CD4-positive, alpha-beta T cell treated with Interleukin-10 for 1 hour (primary cell): ENCODE measurements around the gene SLC4A2.
A peak's percentile ranks its signal among the peaks of the same experiment; 100 is the strongest.
"Not testable (repeated sequence)": the region's sequence is repeated elsewhere in the genome, so short reads cannot be mapped to it uniquely, and the experiment has no call there.

Source experiments
- DNase-seq: peaks from one replicate; pipeline ENCODE4 v3.0.0-alpha.2; 2020

The SLC4A2 gene

DNA sequence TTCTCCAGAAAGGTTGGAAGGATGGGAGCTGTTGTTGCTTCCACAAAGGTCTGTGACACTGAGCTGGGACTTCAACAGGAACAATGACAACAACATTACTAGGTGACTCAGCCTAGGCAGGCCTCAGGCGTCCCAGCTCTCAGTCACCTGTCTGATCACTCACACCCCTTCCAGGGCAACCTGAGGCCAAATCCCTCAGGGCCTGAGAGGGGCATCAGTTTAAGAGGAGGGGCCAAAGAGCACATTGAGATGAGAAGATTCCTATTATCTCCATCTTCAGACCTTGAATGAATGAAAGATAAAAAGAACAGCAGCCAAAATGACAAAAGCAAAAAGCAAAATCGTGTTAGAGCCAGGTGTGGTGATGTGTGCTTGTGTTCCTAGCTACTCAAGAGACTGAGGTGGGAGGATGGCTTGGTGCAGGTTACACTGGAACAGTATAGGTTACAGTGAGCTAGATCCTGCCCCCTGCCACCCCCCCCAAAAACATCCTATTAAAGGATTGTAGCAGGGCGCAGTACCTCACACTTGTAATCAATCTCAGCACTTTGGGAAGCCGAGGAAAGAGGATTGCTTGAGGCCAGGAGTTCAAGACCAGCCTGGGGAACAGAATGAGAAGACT, 34.8 kb upstream of the SLC4A2 start, which contains the start of gene ATG9B:
Gene ATG9B, minus strand, starts transcription at position 60 of the 622 bp plus-strand sequence. CDS start 71 bp downstream, outside the sequence.
- no peak for DNase-seq

DNA sequence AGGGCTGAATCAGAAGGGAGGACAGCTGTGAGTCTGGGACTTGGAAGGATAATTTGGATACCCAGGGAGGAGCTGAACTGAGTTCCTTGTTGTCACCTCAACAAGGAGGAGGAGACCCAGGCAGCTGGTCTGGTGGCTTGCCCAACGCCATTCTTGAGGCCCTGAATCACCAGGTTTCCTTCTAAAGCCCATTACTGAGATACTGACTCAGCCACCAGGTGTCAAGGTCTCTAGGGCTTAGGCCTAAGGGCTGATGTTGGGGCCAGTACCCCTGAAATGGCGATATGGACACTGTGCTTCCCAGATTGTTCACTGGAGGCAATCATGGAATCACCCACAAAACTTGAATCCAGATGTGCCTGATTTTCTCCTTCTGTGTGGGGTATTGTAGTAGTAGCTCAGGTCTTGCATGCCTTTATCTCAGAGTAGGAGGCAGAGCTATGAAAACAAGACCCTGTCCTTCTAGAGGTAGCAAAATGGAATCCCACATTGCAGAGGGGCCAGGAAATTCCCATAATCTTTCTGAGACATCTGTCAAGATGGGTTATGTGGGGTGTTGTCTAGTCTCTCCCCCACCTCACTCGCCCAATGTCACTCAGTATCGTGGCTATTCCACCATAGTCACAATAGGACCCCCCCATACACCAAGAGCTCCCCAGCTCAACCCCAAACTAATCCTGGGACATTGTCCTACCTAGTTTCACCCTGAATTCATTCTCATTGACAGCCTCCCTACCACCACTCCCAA, 33.3 kb upstream of the SLC4A2 start:
- DNase-seq: no peak

DNA sequence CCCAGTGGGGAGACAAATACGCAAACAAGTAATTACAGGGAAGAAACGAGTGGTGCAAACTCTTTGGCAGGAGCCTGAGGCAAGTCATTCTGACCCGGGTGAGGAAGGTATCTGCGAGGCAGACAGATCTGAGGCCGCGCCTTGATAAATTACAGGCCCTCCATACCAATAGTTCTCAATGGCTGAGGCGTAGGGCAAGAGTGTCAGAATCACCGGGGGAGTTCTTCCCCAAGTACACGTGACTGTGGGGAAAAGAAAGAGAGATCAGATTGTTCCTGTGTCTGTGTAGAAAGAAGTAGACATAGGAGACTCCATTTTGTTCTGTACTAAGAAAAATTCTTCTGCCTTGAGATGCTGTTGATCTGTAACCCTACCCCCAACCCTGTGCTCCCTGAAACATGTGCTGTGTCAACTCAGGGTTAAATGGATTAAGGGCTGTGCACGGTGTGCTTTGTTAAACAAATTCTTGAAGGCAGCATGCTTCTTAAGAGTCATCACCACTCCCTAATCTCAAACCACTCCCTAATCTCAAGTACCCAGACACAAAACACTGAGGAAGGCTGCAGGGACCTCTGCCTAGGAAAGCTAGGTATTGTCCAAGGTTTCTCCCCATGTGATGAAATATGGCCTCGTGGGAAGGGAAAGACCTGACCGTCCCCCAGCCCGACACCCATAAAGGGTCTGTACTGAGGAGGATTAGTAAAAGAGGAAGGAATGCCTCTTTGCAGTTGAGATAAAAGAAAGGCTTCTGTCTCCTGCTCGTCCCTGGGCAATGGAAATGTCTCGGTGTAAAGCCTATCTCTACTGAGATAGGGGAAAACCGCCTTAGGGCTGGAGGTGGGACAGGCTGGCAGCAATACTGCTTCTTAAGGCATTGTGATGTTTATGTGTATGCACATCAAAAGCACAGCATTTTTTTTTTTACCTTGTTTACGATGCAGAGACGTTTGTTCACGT, 32.3 kb upstream of the SLC4A2 start:
- DNase-seq: not testable (repeated sequence)

DNA sequence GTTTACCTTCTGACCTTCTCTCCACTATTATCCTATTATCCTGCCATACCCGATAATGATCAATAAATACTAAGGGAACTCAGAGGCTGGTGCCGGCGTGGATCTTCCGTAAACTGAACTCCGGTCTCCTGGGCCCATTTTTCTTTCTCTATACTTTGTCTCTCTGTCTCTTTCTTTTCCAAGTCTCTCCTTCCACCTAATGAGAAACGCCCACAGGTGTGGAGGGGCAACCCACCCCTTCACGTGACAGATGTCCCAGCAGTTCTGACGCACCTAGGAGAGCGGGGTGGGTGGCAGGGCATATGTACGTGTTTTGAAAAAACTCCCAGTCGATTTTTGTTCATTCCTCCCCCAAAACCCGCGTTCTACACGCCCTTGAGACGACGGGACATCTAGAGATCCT, 31.7 kb upstream of the SLC4A2 start:
- DNase-seq: not testable (repeated sequence)

DNA sequence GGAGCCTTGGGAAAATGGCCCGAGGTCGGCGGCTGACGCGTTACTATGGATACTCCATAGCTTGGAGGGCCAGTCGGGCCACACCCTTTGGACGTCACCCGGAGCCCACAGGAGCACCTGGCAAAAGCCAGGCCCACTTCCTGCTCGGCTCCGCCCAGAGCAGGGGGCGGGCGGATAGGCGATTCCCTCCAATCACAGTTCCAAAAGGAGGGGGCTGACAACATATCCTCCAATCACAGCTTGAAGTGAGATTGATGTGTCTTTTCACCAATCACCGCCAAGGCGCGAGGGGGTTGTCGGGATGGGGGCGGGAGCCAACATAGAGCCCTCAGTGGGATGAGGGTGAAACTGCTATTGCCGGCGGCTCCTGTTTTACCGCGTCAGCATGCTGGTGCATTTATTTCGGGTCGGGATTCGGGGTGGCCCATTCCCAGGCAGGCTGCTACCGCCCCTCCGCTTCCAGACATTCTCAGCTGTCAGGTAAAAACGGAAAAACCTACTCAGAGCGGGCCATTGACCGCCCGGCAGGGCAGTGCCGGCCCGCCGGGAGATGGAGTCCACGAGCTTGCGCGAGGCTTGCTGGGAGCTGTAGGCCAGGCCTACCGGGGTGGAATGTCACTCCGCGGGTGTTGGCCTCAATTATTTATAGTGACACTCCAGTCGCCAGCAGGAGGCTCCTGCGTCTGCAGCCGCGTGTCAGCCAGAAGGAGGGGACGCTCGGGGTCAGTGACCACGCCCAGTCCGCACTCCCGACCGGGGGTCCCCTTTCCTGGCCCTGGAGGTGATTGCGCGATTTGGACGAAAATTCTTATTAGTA, 31.1 kb upstream of the SLC4A2 start, which contains the start of gene ABCB8:
Gene ABCB8, plus strand, starts transcription at position 320 of the 817 bp plus-strand sequence. Its CDS starts 66 bp downstream, at position 386.
- peak; percentile 100 for DNase-seq

DNA sequence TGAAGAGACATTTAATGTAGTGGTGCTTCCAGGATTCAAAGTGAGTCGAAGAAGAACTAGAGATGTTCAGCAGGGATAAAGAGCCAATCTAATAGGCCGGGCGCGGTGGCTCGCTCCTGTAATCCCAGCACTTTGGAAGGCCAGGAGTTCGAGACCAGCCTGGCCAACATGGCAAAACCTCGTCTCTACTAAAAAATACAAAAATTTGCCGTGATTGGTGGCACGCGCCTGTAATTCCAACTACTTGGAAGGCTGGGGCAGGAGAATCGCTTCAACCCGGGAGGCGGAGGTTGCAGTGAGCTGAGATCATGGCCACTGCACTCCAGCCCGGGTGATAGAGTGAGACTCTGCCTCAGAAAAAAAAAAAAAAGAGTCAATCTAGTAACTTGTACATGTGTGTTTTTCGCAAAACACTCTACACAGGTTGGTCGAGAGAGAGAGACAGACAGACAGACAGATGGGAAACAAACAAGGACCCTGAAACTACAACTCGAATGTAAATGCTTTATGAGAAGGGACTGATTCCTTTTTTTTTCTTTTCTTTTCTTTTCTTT, 30.4 kb upstream of the SLC4A2 start:
- no peak for DNase-seq

DNA sequence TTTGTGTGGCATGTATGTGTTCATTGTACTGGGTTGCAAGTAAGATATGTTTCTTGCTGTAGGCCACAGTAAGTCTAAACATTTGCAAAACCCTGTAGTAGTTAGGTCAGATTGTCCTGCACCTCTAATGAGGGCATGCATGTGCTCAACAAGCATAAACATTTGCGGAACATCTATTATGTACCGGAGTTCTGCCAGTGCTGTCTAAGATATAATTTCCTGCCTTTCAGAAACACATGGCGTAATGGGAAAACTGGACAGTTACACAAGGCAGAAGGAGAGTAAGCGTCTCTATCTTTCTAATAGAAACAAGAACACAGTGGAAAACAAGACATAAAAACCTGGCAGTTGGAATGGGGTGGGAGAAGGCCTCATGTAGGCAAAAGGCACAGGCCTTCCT, 28.4 kb upstream of the SLC4A2 start:
- no peak for DNase-seq

DNA sequence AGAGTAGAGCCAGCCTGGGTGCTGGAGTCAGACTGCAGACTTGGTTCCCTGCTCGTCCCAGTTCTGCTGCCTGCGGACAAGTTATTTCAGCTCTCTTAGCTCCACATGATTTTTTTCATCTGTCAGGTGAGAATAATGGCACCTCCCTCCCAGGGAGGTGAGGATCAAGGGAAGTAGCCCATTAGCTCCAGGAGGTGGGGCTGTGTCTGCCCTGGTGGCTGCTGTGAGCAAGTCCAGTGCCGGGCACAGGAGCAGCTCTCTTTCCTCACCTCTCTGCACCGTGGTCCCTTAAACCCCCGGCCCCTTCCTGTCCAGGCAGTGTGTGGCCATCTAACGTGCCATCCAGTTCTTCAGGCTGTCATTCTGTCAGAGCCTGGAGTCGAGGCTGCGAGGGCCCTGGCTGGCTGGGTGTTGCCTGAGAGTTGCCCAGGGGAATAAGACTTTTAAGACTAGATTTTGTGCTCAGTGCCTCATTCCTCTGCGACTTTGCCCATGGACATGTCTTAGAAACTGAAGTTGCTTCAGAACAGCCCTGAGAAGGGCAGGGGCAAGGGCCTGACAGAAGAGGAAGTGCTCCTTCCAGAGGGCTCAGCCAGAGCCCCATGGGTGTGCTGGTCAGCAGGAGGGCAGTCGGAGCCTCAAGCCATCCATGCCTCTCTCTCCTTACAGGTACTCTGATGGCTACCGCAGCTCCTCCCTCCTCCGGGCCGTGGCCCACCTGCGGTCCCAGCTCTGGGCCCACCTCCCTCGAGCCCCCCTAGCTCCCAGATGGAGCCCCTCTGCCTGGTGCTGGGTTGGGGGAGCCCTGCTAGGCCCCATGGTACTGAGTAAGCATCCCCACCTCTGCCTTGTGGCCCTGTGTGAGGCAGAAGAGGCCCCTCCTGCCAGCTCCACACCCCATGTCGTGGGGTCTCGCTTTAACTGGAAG, 26.2 kb upstream of the SLC4A2 start:
- DNase-seq: no peak

DNA sequence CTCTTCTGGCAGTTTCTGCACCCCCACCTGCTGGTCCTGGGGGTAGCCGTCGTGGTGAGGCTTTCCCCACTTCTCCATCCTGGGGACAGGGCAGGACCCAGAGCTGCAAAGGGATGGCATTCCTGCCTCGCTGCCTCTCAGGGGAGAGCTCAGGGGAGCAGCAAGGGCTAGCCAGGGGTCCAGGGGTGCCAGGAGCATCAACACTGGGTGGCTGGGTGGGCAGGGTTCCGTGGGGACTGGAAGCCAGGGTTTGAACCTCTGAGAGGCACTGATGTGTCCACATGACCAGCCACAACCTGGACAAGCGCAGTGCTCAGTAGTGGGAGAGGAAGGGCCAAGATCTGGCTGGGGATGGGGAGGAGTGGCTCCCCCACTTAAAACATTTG, 25.5 kb upstream of the SLC4A2 start:
- no peak for DNase-seq

DNA sequence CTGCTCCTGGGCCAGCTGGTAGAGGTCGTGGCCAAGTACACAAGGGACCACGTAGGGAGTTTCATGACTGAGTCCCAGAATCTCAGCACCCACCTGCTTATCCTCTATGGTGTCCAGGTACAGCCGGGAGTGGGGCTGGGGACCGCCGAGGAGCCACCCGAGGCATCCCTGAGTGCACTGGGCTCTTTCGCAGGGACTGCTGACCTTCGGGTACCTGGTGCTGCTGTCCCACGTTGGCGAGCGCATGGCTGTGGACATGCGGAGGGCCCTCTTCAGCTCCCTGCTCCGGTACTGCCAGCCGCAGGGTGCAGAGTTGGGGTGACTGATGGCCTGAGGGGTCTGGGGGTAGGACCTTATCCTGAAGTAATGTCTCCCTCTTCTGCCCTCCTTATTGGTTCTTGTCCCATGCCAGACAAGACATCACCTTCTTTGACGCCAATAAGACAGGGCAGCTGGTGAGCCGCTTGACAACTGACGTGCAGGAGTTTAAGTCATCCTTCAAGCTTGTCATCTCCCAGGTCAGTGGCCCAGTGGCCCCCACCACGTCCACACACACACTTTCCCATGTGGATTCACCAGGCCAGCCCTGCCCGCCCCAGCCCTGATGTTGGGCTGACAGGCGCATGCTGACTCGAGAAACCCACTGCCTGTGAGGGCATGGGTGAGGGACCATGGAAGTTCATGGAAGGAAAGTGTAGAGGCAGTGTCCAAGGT, 24.9 kb upstream of the SLC4A2 start:
- DNase-seq: no peak

DNA sequence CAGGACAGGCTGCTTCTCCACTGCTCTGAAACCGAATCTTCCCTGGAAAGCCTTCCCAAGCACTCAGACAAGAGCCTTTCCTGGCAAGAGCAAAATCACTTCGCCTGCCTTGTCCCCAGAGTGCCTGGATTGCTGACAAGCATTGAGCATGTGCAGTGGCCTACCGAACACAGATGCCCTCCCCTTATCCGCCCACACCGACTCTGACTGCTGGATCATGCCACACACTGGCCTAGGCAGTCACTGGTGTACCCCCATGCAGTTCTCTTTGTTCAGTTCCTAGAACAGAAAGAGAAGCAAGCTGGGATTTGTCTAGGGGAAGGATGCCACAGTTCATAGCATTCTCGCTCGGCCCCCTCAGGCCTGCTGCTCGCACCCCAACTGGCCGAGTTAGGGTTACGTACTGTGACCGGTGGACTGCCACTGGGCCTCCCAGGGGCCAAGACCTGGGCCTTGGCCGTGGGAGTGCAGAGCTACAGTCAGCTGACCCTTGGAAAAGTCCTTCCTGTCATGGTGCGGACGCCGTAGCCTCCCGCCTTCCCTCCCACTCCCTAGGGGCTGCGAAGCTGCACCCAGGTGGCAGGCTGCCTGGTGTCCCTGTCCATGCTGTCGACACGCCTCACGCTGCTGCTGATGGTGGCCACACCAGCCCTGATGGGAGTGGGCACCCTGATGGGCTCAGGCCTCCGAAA, 24.2 kb upstream of the SLC4A2 start:
- DNase-seq: no peak

DNA sequence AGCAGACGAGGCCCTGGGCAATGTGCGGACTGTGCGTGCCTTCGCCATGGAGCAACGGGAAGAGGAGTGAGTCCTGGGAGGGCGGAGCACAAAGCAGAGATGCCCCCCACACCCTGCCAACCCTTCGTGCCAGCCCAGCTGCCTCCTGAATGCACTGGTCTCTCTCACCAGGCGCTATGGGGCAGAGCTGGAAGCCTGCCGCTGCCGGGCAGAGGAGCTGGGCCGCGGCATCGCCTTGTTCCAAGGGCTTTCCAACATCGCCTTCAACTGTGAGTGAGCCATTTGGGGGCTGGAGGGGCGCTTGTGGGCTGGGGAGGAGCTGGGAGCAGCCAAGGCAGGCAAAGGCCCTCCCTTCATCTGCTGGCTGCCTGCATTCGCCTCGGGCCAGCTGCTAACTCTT, 23.5 kb upstream of the SLC4A2 start:
- DNase-seq: no peak

DNA sequence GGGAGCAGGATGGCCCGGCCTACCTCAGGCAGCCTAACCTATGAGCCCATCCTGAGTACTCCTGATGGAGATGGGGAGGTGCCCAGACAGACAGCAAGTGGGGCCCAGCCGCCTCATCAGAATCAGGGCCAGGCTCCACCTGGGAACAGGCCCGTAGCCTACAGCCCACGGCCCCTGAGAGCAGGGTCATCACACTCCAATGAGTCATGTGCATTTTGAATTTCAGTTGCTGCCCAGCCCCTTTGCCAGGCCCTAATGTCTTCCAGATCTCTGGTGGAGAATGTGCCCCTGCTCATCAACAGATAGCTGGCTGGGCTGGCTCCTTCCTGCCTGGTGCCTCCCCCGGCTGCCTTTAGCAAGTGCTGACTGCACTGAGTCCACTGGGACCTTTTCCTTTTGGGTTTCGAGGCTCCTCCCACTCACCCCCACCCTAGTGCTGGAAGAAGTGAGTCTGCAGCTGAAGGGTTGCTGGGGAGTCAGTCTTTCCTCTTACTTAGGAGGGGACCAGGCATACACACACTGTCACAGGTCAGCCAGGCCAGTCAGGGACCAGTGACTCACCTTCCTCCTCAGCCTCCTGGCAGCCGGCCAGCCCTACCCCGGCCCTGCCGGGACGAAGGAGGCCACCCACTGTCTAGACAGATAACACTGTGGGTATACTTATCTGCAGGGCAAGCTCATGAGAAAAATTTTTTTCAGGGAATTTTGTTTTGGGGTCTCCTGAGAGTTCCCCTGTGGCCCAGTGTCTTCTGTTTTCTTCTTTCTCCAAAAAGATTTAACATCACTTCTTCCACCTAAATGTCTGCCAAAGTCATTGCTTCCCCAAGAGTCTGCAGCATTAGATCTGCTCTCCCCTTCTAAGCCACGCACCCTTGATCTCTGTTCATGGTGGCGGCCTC, 20.2 kb upstream of the SLC4A2 start:
- DNase-seq: peak; percentile 25

DNA sequence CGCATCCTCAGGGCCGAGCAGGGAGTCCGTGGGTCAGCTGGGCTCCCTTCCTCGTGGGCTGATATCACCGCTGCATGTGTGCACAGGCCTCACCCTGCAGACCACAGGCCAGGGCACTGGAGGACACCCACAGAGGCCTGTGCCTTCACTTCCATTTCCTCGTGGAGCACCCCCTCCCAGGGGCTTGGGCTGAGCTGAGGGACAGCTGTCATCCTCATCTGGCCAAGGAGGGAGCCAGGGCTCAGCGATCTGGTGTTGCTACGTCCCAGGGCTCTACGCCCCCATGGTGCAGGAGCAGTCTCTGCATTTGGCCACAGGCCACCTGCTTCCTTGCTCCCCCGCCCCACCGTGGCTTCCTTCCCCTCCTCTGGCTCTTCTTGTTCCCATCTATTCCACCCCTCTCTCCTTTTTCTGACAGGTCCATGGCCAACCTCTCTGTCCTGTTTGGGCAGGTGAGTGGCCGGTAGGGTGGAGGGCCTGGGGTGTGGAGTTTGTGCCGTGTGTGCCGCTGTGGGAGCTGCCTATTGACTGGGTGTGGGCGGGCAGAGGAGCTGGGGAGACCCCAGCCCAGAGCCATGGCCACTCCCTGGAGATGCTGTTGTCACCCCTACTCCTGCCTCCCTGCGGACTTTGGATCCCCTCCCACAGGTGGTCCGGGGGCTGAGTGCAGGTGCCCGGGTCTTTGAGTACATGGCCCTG, 19.4 kb upstream of the SLC4A2 start:
- DNase-seq: no peak

DNA sequence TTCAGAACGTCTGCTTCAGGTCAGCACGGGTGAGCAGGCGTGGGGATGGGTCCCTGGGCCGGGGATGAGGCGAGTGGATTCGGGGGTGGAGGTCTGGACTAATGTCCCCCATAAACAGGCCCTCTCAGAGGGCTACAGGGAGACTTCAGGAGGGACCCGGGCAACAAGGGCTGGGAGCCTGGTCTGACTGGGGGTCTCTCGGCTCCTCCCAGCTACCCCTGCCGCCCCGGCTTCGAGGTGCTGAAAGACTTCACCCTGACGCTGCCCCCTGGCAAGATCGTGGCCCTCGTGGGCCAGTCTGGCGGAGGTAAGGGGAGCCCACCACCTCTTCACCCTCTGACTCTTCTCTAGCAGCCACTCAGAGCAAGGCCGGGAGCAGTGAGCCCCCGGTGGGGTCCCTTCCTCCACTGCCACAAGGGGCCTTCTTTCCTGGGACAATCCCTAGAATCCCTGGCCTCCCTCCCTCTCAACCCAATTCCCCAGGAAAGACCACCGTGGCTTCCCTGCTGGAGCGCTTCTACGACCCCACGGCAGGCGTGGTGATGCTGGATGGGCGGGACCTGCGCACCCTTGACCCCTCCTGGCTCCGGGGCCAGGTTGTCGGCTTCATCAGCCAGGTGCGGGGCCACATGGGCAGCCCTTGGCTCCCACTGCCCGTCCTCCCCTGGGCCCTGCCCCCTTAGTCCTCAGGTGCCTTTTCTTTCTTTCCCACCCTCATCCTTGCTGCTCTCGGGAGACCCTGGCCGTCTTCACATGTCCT, 18.6 kb upstream of the SLC4A2 start:
- DNase-seq: no peak

DNA sequence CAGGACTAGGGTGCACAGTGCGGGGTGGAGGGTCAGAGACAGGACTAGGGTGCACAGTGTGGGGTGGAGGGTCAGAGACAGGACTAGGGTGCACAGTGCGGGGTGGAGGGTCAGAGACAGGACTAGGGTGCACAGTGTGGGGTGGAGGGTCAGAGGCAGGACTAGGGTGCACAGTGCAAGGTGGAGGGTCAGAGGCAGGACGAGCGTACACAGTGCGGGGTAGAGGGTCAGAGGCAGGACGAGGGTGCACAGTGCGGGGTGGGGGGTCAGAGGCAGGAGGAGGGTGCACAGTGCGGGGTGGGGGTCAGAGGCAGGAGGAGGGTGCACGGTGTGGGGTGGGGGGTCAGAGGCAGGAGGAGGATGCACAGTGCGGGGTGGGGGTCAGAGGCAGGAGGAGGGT, 15.9 kb upstream of the SLC4A2 start:
- DNase-seq: not testable (repeated sequence)

DNA sequence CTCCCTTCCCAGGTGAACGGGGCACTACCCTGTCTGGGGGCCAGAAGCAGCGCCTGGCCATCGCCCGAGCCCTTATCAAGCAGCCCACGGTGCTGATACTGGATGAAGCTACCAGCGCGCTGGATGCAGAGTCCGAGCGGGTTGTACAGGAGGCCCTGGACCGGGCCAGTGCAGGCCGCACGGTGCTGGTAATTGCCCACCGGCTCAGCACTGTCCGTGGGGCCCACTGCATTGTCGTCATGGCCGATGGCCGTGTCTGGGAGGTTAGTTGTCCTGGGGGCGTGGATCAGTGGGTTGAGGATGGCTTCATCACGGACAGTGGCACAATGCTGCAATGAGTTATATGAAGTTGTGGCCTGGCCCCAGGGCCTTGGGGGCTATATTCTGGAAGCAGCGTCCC, 15.4 kb upstream of the SLC4A2 start:
- no peak for DNase-seq
